Measurements from ENCODE around the gene TAF4B. TPM values are rescaled to one million over a fixed set of nuclear protein-coding genes. Genes with fewer than 3 reads are reported as not detected.
A peak's percentile ranks its signal among the peaks of the same experiment; 100 is the strongest.

The TAF4B gene
- total RNA-seq, 1 donor from 2014 or later = 0.20 TPM

DNA sequence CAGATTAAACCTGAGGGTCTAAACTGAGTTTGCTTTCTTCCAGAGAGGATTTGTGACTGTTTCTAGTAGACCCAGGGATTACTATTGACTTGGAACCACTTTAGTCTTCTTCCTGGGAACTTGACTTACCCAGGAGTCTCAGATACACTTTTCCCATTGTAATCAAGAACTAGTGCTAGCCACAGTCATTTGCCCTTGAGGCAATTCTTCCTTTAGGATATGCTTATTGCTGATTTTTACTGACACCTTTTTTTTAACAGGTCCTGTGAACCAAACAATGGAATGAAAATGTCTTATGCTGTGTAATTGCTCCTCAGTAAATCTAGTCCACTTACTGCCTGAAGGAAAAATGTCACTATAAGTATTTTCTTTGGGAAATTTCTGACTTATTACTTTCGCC lies 78.3 kb downstream of the TAF4B start:
- DNase-seq (ENCODE audit: low spot score) (no peak), ATAC-seq (no peak)

GRCh38 chr18:26307161-26307773 lies 81.0 kb downstream of the TAF4B start:
- DNase-seq (ENCODE audit: low spot score) = no peak
- peak; percentile 84 for ATAC-seq

DNA sequence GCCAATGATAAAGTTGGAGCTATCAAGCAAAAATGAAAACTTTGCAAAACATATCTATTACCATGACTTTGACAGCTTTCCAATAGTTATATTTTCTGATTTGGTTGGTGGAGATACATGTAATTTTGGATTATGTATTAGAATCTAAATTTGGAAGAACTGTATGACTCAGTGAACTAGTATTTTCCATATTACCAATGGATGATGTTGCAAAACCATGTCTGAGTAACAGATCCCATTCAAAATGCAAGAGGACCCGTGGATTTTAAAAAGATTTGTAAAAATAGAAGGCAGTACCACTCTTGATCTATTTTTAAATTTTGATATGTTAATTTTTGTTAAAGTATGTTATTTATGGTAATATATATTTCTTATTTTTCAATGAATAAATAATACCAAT lies 83.0 kb downstream of the TAF4B start:
- DNase-seq (ENCODE audit: low spot score) = no peak
- no peak for ATAC-seq

DNA sequence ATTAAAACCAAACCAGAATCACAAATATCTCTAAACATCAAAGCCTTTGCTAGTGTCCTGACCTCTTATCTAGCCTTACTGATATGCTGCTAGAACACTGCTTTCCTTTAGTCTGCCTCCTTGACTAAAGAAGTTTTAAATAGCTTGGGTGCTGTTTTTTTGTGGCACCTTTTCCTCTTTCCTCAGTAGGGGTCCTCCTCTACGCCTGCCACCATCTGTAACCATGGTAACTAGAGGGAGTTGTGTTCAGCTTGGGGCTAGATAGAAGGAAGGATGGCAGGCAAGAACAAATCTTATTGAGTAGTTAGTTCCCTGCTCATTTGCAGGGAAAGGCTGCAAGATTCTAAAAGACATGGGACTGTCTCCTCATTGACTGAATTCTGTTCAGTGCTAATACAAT lies 86.0 kb downstream of the TAF4B start:
- DNase-seq (ENCODE audit: low spot score) (no peak), ATAC-seq (no peak)

DNA sequence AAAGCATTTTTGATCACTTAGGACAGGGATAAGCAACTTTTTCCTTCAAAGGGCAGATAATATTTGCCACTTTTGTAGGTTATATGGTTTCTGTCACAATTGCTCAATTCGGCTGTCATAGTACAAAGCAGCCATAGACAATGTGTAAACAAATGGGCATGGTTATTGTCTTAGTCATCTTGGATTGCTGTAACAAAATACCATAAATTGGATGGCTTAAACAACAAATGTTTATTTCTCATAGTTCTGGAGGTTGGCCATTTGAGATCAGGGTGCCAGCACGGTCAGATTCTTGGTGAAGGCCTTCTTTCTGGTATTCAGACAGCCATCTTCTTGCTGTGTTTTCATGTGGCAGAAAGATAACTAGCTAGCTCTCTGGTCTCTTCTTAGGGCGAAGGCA lies 91.2 kb downstream of the TAF4B start:
- DNase-seq (ENCODE audit: low spot score) (no peak), ATAC-seq (no peak)

DNA sequence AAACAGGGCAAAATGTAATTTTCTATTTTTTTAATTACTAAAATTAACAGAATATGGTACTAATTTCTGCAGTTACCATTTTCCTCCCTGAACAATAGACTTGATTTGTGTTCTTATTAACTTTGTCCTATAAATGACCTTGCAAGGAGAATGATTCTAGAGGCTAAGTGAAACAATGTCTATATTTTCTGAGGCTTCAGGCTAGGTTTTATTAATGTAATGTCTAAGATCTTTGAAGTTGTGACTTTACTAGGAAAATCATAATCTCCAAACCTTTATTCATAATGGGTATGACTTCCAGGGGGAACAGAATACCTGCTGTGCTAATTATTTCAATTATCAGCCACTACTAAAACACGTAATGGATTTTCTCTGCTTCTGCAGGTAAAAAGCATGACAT lies 94.4 kb downstream of the TAF4B start:
- ATAC-seq (no peak), DNase-seq (ENCODE audit: low spot score) (no peak)

DNA sequence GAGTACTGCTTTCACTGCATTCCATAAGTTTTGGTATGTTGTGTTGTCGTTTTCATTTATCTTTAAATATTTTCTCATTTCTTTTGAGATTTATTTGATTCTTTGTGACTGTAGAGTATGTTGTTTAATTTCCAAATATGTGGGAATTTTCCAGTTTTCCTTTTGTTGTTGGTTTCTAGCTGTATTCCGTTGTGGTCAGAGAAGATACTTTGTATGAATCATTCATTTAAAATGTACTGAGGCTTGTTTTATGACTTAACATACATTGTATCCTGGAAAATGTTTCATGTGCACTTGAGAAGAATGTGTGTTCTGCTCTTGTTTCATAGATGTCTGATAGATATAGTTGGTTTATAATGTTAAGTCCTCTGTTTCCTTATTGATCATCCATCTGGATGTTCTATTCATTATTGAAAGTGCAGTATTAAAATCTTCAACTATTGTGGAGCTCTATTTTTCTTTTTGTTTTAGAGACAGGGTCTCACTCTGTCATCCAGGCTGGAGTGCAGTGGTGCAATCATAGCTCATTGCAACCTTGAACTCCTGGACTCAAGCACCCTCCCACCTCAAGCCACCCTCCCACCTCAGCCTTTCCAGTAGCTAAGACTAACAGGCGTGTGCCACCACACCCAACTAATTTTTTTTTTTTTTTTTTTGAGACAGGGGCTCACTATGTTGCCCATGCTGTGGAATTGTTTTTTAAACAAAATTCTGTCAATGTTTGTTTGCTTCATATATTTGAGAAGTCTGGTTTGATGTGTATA lies 96.8 kb downstream of the TAF4B start:
- DNase-seq (ENCODE audit: low spot score) (no peak), ATAC-seq (no peak)

- DNase-seq (ENCODE audit: low spot score) = no peak
- ATAC-seq = no peak
Observed at GRCh38 chr18:26325771-26326170, 99.5 kb downstream of the TAF4B start.

DNA sequence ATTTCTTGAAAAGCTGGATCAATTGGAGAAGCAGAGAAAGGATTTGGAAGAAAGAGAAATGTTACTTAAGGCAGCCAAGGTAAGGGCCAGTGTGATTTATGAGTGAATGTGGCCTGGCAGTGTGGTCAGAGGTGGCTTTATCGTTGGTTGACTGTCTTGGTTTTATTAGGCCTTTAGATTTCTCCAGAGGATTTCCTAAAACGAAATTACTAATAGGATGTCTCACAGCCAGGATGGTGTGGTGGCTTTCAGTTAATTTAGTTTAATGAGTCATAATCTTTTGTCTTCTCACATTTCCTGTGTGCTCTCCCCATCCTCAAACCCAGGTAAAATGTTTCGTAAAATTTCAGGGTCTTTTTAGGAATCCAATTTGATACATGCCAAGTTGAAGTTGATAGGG lies 100.8 kb downstream of the TAF4B start:
- no peak for DNase-seq (ENCODE audit: low spot score)
- ATAC-seq = no peak

- ATAC-seq (no peak), DNase-seq (ENCODE audit: low spot score) (no peak)
Observed at GRCh38 chr18:26332991-26333390, 106.7 kb downstream of the TAF4B start.

- DNase-seq (ENCODE audit: low spot score) = no peak
- no peak for ATAC-seq
Observed at GRCh38 chr18:26335156-26335555, 108.9 kb downstream of the TAF4B start.

DNA sequence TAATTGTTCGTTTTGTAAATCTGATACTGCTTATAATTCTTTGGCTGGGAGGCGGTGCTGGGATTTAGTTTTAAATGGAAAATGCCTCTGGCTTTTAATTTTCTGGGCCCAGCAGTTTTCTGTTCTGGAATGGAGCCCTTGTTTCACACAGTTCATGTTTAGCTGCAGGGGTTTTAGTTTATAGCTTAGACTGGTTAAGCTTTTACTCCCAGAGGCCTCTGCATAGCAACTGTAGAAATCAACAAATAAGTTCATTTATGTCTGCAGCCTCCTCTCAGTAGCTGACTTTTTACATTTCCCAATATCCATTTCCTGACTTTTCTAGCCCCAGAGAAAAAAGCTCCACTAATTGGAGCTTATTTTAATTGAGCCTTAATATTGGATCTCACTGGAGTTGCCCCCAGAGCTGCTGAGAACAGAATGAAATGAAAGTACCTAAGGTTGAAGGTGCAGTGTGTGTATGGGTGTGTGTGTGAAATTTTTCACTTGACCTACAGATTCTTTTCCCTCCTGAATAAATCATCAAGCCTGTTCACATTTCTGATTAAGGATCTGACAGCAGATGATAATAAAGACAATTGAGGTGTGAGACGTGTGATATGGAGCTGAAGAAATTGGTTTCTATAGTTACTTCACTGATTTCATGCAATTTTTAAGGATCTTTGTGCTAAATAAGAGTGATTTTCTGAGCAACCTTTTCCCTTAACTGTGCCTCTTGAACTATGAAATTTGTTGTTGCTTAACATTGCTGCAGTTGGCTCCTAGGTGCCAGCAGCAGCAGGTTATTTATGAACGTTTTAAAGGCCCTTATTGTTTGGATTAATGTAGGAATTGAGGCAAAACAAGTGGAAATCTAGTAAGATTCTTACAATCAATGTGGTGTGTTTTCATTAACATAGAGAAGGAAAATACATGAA lies 109.6 kb downstream of the TAF4B start:
- no peak for DNase-seq (ENCODE audit: low spot score)
- ATAC-seq = no peak

- no peak for ATAC-seq
- DNase-seq (ENCODE audit: low spot score) = no peak
Observed at GRCh38 chr18:26336572-26336971, 110.3 kb downstream of the TAF4B start.

- ATAC-seq = no peak
- no peak for DNase-seq (ENCODE audit: low spot score)
Observed at GRCh38 chr18:26342646-26343045, 116.4 kb downstream of the TAF4B start.

DNA sequence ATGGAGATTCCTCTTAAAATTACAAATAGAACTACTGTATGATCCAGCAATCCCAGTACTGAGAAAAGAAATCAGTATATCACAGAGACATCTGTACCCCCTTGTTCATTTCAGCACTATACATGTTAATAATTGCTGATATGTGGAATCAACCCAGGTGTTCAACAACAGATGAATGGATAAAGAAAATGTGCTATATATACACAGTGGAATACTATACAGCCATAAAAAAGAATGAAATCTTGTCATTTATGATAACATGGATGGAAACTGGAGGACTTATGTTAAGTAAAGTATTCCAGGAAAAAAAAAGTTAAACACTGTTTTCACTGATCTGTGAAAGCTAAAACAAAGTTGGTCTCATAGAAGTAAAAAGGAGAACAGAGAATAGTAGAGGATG lies 124.7 kb downstream of the TAF4B start:
- ATAC-seq (no peak), DNase-seq (ENCODE audit: low spot score) (no peak)

DNA sequence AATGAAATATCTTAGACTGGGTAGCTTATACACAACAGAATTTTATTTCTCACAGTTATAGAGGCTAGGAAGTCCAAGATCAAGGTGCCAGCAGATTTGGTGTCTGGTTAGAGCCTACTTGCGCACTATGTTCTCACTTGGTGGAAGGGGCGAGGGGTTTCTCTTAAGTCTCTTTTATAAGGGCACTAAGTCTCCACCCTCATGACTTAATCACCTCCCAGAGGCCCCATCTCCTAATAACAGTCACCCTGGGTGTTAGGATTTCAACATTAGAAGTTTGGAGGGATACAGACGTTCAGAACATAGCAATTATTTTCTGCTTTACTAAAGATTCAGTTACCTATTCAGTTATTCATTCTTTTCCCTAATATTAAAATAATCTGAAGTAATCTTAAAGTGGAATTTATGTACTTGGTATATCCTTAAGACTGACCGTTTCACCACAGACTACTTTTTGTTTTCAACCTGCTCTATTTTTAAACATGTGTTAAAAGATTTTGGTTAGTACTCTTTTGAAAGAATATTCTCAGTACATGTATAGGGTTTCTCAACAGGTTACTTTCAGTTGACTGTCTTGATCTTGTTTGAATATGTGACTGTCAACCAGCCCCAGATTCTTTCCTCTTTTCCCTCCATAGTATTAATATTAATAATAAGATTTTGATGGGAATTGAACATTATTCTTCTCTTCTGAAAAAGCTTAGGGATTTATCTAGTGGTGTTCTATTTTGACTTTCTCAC lies 130.0 kb downstream of the TAF4B start:
- no peak for ATAC-seq
- no peak for DNase-seq (ENCODE audit: low spot score)

- no peak for ATAC-seq
- DNase-seq (ENCODE audit: low spot score) = no peak
Observed at GRCh38 chr18:26357960-26358359, 131.7 kb downstream of the TAF4B start.

DNA sequence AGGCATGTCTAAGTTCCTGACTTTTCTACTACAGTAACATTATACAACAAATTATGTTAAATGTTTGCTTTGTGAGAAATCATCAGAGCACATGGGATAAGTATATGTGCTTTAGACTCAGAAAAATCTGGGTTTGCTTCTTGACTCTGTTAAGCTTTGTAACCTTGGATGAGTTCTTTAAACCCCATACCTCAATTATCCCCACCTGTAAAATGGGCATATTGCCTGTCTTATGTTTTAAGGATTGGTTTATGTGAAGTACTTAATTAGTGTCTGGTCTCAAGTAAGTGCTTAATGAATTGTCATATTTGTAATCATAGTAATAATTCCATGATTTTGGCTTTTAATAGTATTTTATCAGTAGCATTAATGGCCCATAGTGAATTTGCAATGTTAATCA lies 135.8 kb downstream of the TAF4B start:
- no peak for DNase-seq (ENCODE audit: low spot score)
- no peak for ATAC-seq

DNA sequence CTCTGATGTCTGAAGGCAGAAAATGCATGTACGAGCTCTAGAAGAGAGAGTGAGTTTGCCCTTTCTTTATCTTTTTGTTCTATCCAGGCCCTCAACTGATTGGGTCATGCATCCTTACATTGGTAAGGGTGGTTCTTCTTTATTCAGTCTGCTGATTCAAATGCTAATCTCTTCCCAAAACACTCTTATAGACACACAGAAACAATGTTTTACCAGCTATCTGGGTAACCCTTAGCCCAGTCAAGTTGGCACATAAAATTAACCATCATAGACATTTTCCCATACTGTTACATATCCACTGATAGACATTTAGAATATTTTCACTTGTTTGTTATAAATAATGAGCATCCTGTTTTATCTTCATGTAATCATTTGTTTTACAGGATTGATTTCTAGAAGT lies 141.2 kb downstream of the TAF4B start:
- DNase-seq (ENCODE audit: low spot score) (no peak), ATAC-seq (no peak)

GRCh38 chr18:26370037-26370436 lies 143.8 kb downstream of the TAF4B start:
- no peak for ATAC-seq
- DNase-seq (ENCODE audit: low spot score) = no peak

GRCh38 chr18:26376105-26376504 lies 149.9 kb downstream of the TAF4B start:
- ATAC-seq (no peak), DNase-seq (ENCODE audit: low spot score) (no peak)

Data from left lobe of liver (tissue), 2 donors.